SK-N-SH treated with all-trans-retinoic acid at 6 μM for 48 hours (cell line): ENCODE measurements around the gene PPAT.

Experiments
- ESRRG ChIP-seq: fragments of 250-450 bp; sonication (Bioruptor Pico); IDR thresholded peaks from 2 replicates; pipeline ENCODE4 v1.6.1; 2021; ENCODE audit warnings: mild to moderate bottlenecking
- PPARA ChIP-seq: fragments of 250-450 bp; sonication (Bioruptor Pico); IDR thresholded peaks from 2 replicates; pipeline ENCODE4 v1.5.0; 2020; ENCODE audit warnings: mild to moderate bottlenecking, borderline replicate concordance
- TOX ChIP-seq: fragments of 250-450 bp; sonication (Bioruptor Pico); IDR thresholded peaks from 2 replicates; pipeline ENCODE4 v1.8.0; 2021; ENCODE audit warnings: mild to moderate bottlenecking, moderate library complexity, borderline replicate concordance
- ZFP30 ChIP-seq: fragments of 450-650 bp; formaldehyde crosslinking; IDR thresholded peaks from 2 replicates; pipeline ENCODE4 v1.5.0; 2022; ENCODE audit warnings: mild to moderate bottlenecking, moderate library complexity
- ZNF70 ChIP-seq: fragments of 450-650 bp; formaldehyde crosslinking; IDR thresholded peaks from 2 replicates; pipeline ENCODE4 v1.5.0; 2020; ENCODE audit warnings: mild to moderate bottlenecking, moderate library complexity

- TF ChIP-seq ESRRG (CRISPR knock-in tag) = no peak
- TF ChIP-seq ZNF70 (CRISPR knock-in tag) = no peak
- no peak for TF ChIP-seq ZFP30 (CRISPR knock-in tag)
- TF ChIP-seq TOX (CRISPR knock-in tag) = no peak
- TF ChIP-seq PPARA (CRISPR knock-in tag) = no peak
Measured at GRCh38 chr4:56425518-56425917, 9.9 kb downstream of the PPAT start.
